GM21447 (cell line): Measurements from ENCODE around the gene IL22.
A peak's percentile ranks its signal among the peaks of the same experiment; 100 is the strongest.
"Not testable (repeated sequence)": the region's sequence is repeated elsewhere in the genome, so short reads cannot be mapped to it uniquely, and the experiment has no call there.

ENCODE experiments used
- ATAC-seq: cut with Tn5 transposase; IDR thresholded peaks from one replicate; pipeline ENCODE4 v1.9.1; 2021; ENCODE audit not compliant: unreplicated experiment

The IL22 gene

GRCh38 chr12:68231691-68232090 is 21.7 kb downstream of the IL22 start:
- ATAC-seq: no peak

- ATAC-seq: no peak
These were observed 22.2 kb downstream of the IL22 start for GRCh38 chr12:68231229-68231628.

GRCh38 chr12:68229956-68230355 is 23.4 kb downstream of the IL22 start:
- ATAC-seq: no peak

- ATAC-seq: no peak
These were observed 26.0 kb downstream of the IL22 start for GRCh38 chr12:68227356-68227755.

GRCh38 chr12:68225576-68226476 is 27.6 kb downstream of the IL22 start, which contains the start of gene IL26:
Gene IL26 (minus strand): TSS chr12:68225810. CDS start chr12:68225756, 54 bp downstream.
- ATAC-seq: no peak

- ATAC-seq: no peak
These were observed 28.7 kb downstream of the IL22 start for GRCh38 chr12:68224613-68225285.

- ATAC-seq: peak; percentile 96
These were observed 30.2 kb downstream of the IL22 start for GRCh38 chr12:68223067-68223747.

GRCh38 chr12:68222326-68222725 is 31.1 kb downstream of the IL22 start:
- ATAC-seq: no peak

GRCh38 chr12:68221497-68221896 is 31.9 kb downstream of the IL22 start:
- no peak for ATAC-seq

GRCh38 chr12:68210875-68211274 is 42.5 kb downstream of the IL22 start:
- no peak for ATAC-seq

GRCh38 chr12:68209048-68209728 is 44.2 kb downstream of the IL22 start:
- not testable (repeated sequence) for ATAC-seq

- ATAC-seq: no peak
These were observed 46.1 kb downstream of the IL22 start for GRCh38 chr12:68207276-68207675.

- ATAC-seq: no peak
These were observed 47.0 kb downstream of the IL22 start for GRCh38 chr12:68206446-68206845.

- no peak for ATAC-seq
These were observed 49.9 kb downstream of the IL22 start for GRCh38 chr12:68203460-68203875.

GRCh38 chr12:68200854-68201253 is 52.5 kb downstream of the IL22 start:
- no peak for ATAC-seq

GRCh38 chr12:68199127-68199526 is 54.3 kb downstream of the IL22 start:
- no peak for ATAC-seq

GRCh38 chr12:68198507-68199086 is 54.8 kb downstream of the IL22 start:
- ATAC-seq: no peak
